PC-9 (cell line): ENCODE measurements around the gene TRIM23. TPM values are rescaled to one million over a fixed set of nuclear protein-coding genes. Genes with fewer than 3 reads are reported as not detected.

Experiments
- BruUV-seq: library from RNA; stranded (reverse); fragments of 400-500 nt; replicated peaks from 2 replicates; lab custom pipeline; 2021; lab: Mats Ljungman, UMichigan
- CTCF ChIA-PET: fragments of 300-600 bp; sonication (Branson Sonifier 250); formaldehyde crosslinking; loops from one replicate; lab custom pipeline; 2022; ENCODE audit warnings: antibody characterized with exemption; lab: Charles Lee
- POLR2A ChIA-PET: fragments of 300-600 bp; sonication (Branson Sonifier 250); formaldehyde crosslinking; loops from one replicate; lab custom pipeline; 2022; ENCODE audit warnings: antibody characterized with exemption; ENCODE audit not compliant: unreplicated experiment; lab: Charles Lee
- DNase-seq, 2 experiments: peaks; one replicate each; pipeline versions ENCODE4 v3.0.0 to v3.0.0-alpha.2; 2015 to 2022; ENCODE audit warnings: mixed read lengths in 1 of 2
- H2AFZ ChIP-seq: fragments of 200-600 bp; sonication (generic); 2 replicates; pipeline ENCODE4 v1.8.1; 2017; ENCODE audit warnings: antibody characterized with exemption
- H3F3A ChIP-seq: fragments of 200-600 bp; sonication (generic); 2 replicates; pipeline ENCODE4 v1.8.1; 2017; ENCODE audit warnings: antibody characterized with exemption, mild to moderate bottlenecking, low read depth; ENCODE audit not compliant: insufficient read depth
- H3K27ac ChIP-seq: fragments of 200-600 bp; sonication (generic); 2 replicates; pipeline ENCODE4 v1.6.1; 2016; ENCODE audit warnings: mixed run types
- H3K27me3 ChIP-seq: fragments of 200-600 bp; sonication (generic); 2 replicates; pipeline ENCODE4 v1.6.1; 2016; ENCODE audit warnings: low read depth, mixed run types; ENCODE audit not compliant: insufficient read depth
- H3K36me3 ChIP-seq: fragments of 200-600 bp; sonication (generic); 2 replicates; pipeline ENCODE4 v1.6.1; 2016; ENCODE audit warnings: low read depth, mixed run types
- H3K4me1 ChIP-seq: fragments of 200-600 bp; sonication (generic); replicated peaks from 2 replicates; pipeline ENCODE4 v1.6.1; 2016; ENCODE audit warnings: mixed run types; ENCODE audit not compliant: insufficient read depth
- H3K4me2 ChIP-seq: fragments of 200-600 bp; sonication (generic); 2 replicates; pipeline ENCODE4 v1.6.1; 2017; ENCODE audit warnings: mixed run types
- H3K4me3 ChIP-seq: fragments of 200-600 bp; sonication (generic); 2 replicates; pipeline ENCODE4 v1.6.1; 2016; ENCODE audit warnings: mixed run types
- H3K79me2 ChIP-seq: fragments of 200-600 bp; sonication (generic); 2 replicates; pipeline ENCODE4 v1.6.1; 2017; ENCODE audit warnings: low read depth, mixed run types
- H3K9me2 ChIP-seq: fragments of 200-600 bp; sonication (generic); 2 replicates; pipeline ENCODE4 v1.8.1; 2017; ENCODE audit warnings: mild to moderate bottlenecking; ENCODE audit not compliant: insufficient read depth
- H3K9me3 ChIP-seq: fragments of 200-600 bp; sonication (generic); 2 replicates; pipeline ENCODE4 v1.8.1; 2016; ENCODE audit warnings: low read depth; ENCODE audit not compliant: insufficient read depth
- H4K20me1 ChIP-seq: fragments of 200-600 bp; sonication (generic); 2 replicates; pipeline ENCODE4 v1.8.1; 2017; ENCODE audit not compliant: insufficient read depth
- EZH2 ChIP-seq: fragments of 200-600 bp; sonication (generic); IDR thresholded peaks from 2 replicates; pipeline ENCODE4 v1.8.0; 2017; ENCODE audit warnings: antibody characterized with exemption, low read depth
- intact Hi-C: fragments of 100-400 bp; cut with micrococcal nuclease; formaldehyde crosslinking; loops from one replicate; pipeline ENCODE4 v1.10.0; 2022; ENCODE audit not compliant: unreplicated experiment
- total RNA-seq: library from RNA; stranded (reverse); gene quantifications from 2 replicates; pipeline ENCODE4 v1.2.3, GENCODE V29; 2021
- TF ChIP-seq, protein P1 (sequence below): fragments of 200-600 bp; sonication (generic); conservative IDR thresholded peaks from 2 replicates; pipeline ENCODE4 v1.6.1; 2017; ENCODE audit warnings: mixed run types, antibody characterized with exemption, mild to moderate bottlenecking, moderate library complexity

TRIM23 gene
- total RNA-seq, 1 experiment from 2014 or later = 9.7 TPM

DNA sequence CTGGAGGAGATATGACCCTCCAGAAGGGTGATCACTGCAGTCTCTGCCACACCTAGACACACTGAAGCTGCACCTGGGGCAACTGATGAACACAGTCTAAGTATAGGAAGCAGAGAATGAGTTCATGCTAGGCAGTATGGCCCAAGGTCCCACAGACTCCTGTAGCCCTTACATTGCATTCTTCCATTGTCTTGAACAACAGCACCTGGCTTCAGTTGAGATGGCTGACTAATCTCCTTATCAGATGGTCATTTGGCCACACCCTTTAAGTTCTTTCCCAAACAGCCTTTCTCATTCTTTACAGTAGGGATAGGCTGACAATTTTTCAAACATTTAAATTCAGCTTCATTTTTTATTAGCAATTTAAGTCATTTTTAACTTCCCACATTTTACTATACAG is 84.3 kb downstream of the TRIM23 start:
- no peaks in the 10 kb centered on the region for H3K9me3 ChIP-seq
- H3K27me3 ChIP-seq = no peaks in the 10 kb centered on the region
- no peak for TF ChIP-seq EZH2
- TF ChIP-seq, protein P1, sequence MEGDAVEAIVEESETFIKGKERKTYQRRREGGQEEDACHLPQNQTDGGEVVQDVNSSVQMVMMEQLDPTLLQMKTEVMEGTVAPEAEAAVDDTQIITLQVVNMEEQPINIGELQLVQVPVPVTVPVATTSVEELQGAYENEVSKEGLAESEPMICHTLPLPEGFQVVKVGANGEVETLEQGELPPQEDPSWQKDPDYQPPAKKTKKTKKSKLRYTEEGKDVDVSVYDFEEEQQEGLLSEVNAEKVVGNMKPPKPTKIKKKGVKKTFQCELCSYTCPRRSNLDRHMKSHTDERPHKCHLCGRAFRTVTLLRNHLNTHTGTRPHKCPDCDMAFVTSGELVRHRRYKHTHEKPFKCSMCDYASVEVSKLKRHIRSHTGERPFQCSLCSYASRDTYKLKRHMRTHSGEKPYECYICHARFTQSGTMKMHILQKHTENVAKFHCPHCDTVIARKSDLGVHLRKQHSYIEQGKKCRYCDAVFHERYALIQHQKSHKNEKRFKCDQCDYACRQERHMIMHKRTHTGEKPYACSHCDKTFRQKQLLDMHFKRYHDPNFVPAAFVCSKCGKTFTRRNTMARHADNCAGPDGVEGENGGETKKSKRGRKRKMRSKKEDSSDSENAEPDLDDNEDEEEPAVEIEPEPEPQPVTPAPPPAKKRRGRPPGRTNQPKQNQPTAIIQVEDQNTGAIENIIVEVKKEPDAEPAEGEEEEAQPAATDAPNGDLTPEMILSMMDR = no peak
- no TSS peak for BruUV-seq
- DNase-seq = peak; percentile 25 to 60
- no peaks in the 10 kb centered on the region for H3K9me2 ChIP-seq
- H3K4me1 ChIP-seq = no peaks in the 10 kb centered on the region
- no peaks in the 10 kb centered on the region for H3K79me2 ChIP-seq
- intact Hi-C loops = no loop called here
- no peaks in the 10 kb centered on the region for H3K36me3 ChIP-seq
- no peak overlapping the region for H3K27ac ChIP-seq
- POLR2A ChIA-PET = interaction anchor here (0.6 kb wide), 1 partner anchor 657 kb away, joined by 7 read pairs; no protein-coding TSS in a partner anchor
- CTCF ChIA-PET = no interaction called here
- H3K4me3 ChIP-seq = no peak overlapping the region
- no peak overlapping the region for H2AFZ ChIP-seq
- no peak overlapping the region for H3K4me2 ChIP-seq
- no peaks in the 10 kb centered on the region for H3F3A ChIP-seq
- H4K20me1 ChIP-seq = no peaks in the 10 kb centered on the region

Other genes starting within 250 kb of the TRIM23 start
- 1.4 and 2.1 TPM in 2 replicates for gene ADAMTS6, start 142.4 kb downstream of the TRIM23 start, total RNA-seq
- gene CENPK, start 61.2 kb downstream of the TRIM23 start, total RNA-seq = 34.6 and 45.6 TPM in 2 replicates
- 37.4 and 38.9 TPM in 2 replicates for gene PPWD1, start 61.0 kb downstream of the TRIM23 start, total RNA-seq
- gene SHLD3, start 694 bp upstream of the TRIM23 start, total RNA-seq = 1.9 and 3.3 TPM in 2 replicates
- gene TRAPPC13, start 694 bp upstream of the TRIM23 start, total RNA-seq = 16.2 and 16.5 TPM in 2 replicates
- gene SGTB, start 97.8 kb upstream of the TRIM23 start, total RNA-seq = 8.8 and 9.8 TPM in 2 replicates
- gene NLN, start 97.9 kb upstream of the TRIM23 start, total RNA-seq = 56.7 and 74.7 TPM in 2 replicates